Activated T-helper 1 cell treated with anti-CD3 and anti-CD28 coated beads, Interleukin-2, amount 50 U/mL, for 16 hours (primary cell): ENCODE data around the gene IGFBP2.

Experiments used
- DNase-seq, 2 donors: peaks; one replicate each; pipeline ENCODE4 v3.0.0-alpha.2; 2020; ENCODE audit warnings: low read depth in 1 of 2, low spot score in 1 of 2

Gene IGFBP2

GRCh38 chr2:216680951-216681629 is 47.9 kb downstream of the IGFBP2 start:
- no peak for DNase-seq

GRCh38 chr2:216681683-216682082 is 48.5 kb downstream of the IGFBP2 start:
- no peak for DNase-seq

DNA sequence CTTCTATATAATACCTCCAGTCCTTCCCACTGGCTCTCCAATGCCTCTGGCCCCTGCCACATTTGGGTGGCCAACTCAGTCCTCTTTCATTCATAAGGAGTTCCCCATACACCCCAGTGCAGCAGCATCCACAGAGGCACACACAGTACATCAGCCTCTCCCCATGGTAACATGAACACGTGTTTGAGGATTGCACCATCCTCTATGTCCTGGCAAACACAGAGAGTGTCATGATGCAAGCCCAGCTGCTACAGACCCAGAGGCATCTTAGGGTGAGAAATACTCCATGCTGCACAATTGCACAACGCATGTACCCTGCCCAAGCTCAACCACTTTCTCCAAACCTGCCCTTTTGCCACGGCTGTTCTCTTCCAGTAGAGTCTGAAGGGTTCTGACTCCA is 50.6 kb downstream of the IGFBP2 start:
- DNase-seq, result no peak

GRCh38 chr2:216685327-216685875 is 52.2 kb downstream of the IGFBP2 start:
- no peak for DNase-seq

DNA sequence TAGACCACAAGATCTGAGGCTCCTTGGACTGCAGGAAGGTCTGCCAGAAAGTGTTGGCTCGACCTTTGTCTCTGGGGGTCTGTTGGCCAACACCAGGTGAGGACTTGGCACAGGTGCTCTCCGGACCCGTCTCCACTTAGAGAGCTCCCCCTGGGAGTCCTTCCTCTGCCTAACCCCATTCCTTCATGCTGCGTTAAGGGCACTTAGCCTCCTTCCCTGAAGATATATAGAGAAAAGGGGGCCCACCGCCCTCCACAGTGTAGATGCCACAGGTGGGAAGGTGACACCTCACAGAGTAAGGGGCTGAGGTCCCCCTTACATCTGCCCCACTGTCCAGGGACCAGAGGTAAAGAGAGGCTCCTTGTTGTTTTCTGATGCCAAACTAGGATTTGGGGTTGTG is 53.9 kb downstream of the IGFBP2 start:
- DNase-seq, result no peak

DNA sequence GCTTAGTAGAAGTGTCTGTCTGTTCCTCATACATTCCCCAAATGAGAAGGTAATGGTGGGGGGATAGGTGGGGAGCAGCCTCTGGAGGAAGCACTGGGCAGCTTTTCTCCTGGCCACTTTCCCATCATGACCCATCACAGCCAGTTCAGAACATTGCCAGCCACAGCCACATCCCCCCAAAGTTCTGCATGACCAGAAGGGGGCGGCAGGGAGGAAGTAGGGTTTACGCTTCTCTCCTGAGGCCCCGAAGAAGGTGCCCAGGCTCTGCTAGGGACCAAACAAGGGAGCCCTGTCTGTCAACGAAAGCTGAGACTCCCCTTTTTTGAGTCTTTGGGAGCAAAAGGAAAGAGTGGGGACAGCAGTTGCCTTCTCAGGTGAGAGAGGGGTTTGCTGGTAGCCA is 54.4 kb downstream of the IGFBP2 start:
- no peak for DNase-seq

DNA sequence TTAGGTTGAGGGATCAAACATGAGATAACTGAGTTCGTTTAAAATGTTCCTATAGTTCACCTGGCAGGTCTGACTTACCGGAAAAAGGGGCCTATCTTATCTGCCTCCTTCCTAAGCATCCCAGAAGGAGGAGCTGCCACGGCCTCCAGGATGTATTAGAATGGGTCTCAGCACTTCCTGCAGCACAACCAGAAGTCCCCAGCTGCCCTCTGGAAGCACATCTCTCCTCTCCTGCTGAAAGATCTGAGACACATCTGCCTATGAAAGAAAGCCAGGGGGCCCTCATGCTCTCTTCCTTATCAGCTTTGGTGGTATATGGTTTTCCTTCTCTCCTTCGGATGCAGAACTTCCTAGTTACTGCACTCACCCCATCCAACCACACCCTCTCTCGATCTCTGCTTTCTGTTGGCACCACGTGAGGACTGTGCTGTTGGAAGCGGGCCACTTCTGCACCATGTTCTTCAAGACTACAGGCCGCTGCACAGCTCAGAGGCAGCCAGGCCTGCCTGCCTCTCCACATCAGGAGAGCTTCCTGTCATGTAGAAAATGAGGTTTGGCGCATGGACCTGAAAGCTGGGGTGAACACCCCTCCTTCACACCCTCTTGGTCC is 55.6 kb downstream of the IGFBP2 start:
- no peak for DNase-seq

DNA sequence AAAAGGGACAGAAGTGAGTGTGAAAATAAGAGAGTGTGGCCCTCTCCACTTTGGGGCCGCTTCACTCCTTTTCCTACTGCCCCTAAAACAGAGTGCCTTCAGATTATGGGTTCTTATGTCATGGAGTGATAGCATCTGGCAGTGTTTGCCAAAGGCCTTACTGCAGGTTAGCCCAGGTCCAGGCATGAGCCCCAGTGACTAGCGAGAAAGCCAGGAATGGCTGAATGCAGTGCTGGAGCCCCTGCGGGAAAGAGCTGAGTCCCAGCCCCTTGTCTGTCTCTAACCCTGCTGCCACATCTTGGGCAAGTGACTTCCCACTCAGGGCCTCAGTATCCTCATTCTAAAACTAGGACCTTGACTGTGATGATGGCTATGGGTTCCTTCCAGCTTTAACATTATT is 56.2 kb downstream of the IGFBP2 start:
- DNase-seq, result no peak

GRCh38 chr2:216690456-216690852 is 57.2 kb downstream of the IGFBP2 start:
- no peak for DNase-seq

DNA sequence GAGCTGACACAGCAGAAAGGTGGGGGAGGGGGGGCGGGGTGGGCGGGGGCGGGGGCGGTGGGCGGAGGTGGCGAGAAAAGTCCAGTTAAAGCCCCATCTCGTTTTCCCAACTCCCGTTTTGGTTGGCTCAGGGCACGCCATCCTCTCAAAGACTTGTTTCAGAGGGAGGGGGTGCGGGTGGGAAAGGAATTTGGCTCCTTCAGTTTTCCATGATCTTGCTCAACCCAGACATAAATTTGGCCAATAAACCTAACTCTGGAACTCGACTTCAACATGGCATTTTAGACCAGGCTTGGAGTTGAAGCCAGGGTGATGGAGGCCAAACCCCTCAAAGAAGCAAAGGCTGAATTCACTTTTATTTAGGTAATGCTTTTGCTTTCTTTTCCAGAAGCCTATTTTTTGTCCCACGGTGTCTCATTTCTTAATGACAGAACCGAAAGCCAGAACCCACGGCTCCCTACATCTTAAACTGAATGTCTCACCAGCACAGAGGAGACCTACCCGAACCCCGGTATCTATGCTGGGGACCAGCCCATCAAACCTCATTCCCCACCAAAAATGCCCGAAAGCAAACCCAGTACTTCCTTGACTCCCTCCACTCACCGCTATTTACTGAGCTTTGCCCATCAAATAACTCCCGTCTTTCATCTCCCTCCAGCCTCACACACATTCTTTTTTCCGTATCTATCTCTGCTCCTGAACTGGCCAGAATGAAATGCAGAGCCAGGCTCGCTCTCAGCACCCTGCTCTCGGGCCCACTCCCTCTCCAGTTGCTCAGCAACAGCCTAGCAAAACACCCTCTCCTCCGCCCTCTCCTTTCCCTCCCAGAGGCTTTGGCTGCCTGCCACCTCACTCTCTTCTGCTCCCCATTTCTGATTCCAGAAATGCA is 57.9 kb downstream of the IGFBP2 start:
- DNase-seq, result no peak

DNA sequence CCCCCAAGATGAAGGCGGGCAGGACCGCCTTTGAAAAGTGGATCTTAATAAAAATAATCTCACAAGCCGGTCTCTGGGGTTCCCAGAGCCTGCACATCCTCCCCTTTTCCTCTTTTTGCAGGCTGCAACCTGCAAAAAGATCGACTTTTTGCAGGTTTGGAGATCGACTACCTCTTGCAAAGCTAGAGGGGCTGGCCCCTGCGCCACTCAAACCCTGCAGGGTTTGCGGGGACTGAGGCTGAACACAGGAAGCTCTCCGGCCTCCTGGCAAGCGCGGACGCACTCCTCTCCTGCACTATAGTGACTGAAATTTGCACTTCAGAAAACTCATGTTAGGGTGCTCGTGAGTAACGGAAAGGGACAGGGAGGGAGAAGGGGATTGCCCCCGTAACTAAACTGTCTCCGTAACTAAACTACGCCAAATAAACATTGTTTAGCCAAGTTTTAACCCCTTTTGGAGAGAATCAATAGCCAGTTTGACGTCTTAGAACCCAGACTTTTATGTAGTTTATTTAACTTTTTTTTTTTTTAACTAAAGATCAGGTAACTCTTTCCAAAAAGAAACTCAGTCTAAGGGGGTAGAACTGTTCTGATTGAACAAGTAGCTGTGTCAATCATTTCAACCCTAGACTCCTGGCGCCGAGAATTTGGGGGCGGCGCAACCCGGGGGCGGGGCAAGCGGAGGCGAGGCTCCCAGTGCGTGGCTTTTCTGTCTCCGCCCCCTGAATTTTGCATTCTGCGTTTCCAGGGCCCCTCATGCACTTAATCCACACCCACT is 59.6 kb downstream of the IGFBP2 start:
- no peak for DNase-seq

- no peak for DNase-seq
Observed at GRCh38 chr2:216693414-216694080, 60.3 kb downstream of the IGFBP2 start.

DNA sequence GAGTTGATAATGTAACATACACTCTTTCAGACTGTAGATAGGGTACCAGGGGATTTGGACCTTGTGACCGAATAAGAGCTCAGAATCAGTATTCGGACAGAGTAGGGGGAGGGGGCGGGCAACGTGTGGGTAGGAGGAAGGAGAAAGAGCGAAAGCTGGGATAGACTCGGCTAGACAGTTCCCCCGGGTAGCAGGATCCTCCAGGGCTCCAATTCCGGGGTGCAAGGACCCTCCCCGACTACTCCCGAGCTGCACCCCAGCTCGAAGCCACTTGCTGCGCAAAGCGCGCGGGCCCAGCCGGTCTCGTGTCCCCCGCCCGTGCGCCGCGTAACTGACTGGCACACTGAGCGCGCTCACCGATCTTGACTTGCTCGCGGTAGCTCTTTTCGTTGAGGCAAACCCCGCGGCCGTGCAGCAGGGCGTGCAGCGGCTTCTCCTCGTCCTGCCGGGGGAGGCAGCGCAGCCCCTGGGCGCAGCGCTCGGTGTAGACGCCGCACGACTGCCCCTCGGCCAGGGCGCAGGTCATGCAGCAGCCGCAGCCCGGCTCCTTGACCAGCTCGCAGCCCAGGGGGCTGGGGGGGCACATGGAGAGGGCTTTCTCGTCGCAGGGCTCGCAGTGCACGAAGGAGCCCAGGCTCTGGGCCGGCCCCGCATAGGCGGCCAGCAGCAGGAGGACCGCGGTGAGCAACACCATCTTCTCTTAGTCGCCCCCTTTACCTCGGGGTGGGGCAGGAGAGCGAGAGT is 61.0 kb downstream of the IGFBP2 start:
- no peak for DNase-seq

GRCh38 chr2:216694826-216695217 is 61.6 kb downstream of the IGFBP2 start:
- DNase-seq, result no peak

DNA sequence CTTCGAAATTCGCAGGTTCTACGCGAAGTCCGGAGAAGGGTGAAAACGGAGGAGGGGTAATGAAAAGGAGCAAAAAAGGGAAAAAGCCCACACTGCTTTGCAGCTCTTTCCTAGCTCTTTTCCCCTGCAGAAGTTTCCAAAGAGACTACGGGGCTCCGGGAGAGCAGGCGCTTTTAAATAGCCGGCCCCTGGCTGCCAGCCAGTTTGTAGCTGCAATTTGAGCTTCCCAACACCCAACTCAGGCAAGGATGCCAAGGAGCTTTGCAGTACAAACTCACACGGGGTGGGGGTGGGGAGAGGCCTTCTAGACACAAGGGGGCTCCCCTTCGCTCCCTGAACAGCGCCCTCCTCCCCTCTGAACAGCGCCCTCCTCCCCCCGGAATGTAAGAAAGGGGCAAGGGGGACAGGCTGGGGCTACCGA is 62.2 kb downstream of the IGFBP2 start, which contains the start of gene IGFBP5:
IGFBP5 (minus strand) TSS at position 149 of the 421 bp plus-strand sequence. CDS start 774 bp downstream, outside the sequence.
- DNase-seq, result no peak

DNA sequence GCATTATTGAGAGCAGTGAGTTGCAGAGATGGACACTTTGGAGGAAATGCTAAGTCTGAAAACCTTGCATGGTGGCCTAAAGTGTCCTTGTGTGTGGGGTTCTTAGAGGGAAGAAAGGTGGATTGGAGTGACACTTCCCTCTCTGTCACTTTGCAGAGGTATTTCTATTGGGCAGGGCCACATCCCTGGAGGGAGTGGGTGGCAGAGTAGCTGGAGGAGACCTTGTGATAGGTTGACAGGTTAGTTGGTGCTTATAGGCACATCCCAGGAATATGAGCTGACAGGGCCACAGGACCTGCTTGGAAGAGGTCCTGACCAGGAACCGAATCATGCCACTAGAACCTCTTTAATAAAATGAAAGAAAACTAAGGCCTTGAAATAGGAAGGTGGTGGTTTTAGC is 63.1 kb downstream of the IGFBP2 start:
- no peak for DNase-seq

GRCh38 chr2:216696751-216697560 is 63.7 kb downstream of the IGFBP2 start:
- no peak for DNase-seq

GRCh38 chr2:216698293-216698692 is 65.1 kb downstream of the IGFBP2 start:
- no peak for DNase-seq

- no peak for DNase-seq
Observed at GRCh38 chr2:216698895-216699294, 65.7 kb downstream of the IGFBP2 start.
